ENCODE results near the gene SERPINF2. TPM values are rescaled to one million over a fixed set of nuclear protein-coding genes. Genes with fewer than 3 reads are reported as not detected.
"Not testable (repeated sequence)": the region's sequence is repeated elsewhere in the genome, so short reads cannot be mapped to it uniquely, and the experiment has no call there.

Gene SERPINF2
- polyA plus RNA-seq, 3 donors, result 108 to 124 (median 109) TPM

DNA sequence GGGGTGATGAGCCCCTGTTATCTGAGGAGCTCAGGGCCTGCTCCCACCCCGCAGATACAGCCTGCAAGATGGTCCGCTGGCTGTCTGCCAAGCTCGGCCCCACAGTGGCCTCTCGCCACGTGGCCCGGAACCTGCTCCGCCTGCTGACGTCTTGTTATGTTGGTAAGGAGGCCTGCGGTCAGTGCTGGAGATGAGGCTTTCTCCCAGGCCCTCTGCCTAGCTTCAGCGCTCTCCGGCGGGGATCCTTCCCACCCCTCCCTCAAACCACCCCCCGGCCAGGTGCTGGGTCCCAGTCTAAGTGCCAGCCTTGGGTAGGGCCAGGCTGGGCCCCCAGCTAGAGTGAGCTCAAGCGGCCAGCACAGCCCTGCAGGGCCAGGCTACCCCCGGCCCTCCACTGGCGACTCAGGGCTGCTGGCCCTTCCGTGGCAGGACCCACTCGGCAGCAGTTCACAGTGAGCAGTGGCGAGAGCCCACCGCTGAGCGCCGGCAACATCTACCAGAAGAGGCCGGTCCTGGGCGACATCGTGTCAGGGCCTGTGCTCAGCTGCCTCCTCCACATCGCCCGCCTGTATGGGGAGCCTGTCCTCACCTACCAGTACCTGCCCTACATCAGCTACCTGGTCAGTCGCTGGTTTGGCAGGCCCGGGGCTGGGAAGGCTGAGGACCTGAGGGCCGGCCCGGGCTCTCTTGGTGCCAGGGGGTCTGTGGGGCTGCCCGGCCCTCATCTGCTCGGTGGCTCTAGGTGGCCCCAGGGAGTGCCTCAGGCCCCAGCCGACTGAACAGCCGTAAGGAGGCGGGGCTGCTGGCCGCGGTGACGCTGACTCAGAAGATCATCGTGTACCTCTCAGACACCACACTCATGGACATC is 12.1 kb upstream of the SERPINF2 start:
- DNase-seq, result no peak

DNA sequence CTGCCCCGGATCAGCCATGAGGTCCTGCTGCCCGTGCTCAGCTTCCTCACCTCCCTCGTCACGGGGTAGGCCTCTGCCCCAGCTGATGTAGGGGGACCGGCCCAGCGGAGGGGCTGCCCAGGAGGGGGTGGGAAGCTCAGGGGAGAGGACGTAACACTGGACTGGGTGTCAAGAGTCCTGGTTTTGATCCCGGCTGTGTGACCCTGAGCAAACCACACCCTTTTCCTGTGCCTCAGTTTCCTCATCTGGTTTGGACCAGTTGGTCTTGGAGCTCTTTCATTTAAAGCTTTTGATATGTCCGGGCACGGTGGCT is 11.5 kb upstream of the SERPINF2 start:
- DNase-seq, result no peak

DNA sequence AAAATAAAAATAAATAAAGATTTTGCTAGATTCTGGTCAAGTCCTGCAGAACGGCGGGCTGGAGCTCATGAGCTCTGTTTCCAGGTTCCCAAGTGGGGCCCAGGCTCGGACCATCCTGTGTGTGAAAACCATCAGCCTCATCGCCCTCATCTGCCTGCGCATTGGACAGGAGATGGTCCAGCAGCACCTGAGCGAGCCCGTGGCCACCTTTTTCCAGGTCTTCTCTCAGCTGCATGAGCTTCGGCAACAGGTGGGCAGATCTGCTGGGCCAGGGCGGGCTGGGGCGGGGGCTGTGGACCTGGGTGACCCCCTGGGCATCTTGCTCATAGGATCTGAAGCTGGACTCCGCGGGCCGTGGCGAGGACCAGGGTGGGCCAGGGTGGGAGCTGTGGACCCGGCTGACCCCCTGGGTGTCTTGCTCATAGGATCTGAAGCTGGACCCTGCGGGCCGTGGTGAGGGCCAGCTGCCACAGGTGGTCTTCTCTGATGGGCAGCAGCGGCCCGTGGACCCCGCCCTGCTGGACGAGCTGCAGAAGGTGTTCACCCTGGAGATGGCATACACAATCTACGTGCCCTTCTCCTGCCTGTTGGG is 10.3 kb upstream of the SERPINF2 start:
- DNase-seq, result no peak

DNA sequence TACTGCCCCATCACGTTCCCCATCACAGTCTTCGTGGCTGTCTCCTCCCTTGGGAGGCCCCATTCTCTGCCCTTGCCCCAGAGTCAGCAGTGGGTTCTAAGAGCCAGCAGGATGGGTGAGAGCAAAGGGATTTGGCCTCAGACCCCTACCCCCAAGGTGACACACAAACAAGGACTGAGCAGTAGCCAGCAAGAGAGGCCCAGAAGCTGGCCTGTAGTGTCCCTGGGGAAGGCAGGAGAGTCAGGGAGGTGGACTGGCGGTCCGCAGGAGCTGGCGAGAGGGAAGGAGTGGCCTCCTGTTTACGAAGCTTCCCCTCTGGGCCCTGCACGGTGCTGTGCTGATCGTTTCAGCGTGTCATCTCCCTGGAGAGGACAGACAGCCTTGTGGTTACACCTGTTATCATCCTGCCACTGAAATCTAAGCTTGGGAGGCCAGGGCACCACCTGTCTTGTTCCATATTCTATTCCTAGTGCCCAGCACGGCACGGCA is 9.8 kb upstream of the SERPINF2 start:
- no peak for DNase-seq

DNA sequence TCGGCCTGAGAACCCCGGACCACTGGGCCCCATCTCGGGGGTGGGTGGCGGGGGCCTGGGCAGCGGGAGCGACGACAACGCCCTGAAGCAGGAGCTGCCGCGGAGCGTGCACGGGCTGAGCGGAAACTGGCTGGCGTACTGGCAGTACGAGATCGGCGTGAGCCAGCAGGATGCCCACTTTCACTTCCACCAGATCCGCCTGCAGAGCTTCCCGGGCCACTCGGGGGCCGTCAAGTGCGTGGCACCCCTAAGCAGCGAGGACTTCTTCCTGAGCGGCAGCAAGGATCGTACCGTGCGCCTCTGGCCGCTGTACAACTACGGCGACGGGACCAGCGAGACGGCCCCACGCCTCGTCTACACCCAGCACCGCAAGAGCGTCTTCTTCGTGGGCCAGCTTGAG is 8.9 kb upstream of the SERPINF2 start:
- no peak for DNase-seq

DNA sequence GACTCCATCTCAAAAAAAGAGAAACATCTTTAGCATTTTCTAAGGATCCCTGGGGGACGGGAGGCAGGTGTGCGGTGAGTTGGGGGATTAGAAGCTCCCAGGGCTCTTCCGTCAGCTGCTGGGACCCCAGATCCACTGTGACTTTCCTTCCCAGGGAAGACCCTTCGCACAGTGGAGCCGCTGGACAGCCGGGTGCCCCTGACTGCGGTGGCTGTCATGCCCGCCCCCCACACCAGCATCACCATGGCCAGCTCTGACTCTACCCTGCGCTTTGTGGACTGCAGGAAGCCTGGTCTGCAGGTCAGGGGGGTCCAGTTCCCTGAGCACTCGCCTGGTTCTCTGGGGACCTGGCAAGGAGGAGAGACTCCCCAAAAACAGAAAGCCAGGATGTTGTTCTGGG is 7.3 kb upstream of the SERPINF2 start:
- DNase-seq, result no peak

DNA sequence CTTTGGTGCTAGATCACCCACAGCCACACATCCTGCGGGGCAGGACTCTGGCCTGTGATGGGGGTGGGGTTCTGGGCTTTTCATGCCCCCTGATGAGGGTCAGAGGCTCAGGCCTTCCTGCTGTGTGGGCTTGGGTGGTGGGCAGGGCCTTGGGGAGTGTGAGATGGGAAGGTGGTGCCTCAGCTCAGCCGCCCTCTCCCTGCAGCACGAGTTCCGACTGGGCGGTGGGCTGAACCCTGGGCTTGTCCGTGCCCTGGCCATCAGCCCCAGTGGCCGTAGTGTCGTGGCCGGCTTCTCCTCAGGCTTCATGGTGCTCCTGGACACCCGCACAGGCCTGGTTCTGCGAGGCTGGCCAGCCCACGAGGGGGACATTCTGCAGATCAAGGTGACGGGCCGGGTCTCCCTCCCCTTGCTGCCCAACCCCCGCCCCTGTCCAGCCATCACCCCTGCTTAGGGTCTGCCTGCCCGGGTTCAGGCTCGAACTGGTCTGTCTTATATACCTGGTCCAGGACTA is 6.8 kb upstream of the SERPINF2 start:
- no peak for DNase-seq

DNA sequence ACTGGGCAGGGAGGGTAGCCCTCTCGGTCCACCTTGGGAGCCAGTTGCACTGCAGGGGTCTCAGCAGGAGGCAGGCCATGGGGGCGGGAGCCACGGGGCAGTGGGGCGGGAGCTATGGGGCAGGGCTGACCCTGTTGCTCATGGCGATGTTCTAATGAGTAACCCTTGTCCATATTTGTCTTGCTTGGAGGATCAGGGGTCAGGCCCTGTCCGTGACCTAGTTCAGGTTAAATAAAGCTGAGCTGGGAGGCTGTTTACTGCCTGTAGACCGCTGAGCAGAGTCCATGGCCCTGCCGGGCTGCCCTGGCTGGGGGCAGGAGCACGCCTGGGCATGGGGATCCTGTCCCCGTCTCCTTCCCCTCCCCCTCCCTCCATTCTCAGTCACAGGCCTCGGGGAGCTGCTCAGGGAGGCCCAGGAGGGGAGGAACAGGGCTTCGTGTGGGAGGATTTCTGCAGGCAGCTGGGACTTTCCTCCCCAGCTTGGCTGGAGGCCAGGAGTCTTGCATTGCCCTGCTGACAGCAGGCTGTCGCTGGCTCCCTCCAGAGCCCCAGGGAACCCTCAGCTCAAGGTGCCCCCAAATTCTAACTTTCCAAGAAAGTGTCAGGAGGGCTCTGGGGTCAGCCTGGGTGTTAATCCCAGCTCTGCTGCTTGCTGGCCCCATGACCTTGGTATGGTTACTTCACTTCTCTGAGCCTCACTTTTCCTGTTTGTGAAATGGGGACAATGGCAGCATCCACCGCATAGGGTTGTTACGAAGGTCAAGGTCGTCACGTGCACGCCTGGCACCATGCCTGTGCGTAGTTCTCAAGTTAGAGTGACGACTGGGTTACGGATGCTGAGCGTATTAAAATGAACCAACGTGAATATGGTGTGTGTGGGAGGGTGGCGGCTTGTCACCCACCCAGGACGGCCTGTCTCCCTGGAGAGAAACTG is 6.1 kb upstream of the SERPINF2 start:
- DNase-seq, result no peak

DNA sequence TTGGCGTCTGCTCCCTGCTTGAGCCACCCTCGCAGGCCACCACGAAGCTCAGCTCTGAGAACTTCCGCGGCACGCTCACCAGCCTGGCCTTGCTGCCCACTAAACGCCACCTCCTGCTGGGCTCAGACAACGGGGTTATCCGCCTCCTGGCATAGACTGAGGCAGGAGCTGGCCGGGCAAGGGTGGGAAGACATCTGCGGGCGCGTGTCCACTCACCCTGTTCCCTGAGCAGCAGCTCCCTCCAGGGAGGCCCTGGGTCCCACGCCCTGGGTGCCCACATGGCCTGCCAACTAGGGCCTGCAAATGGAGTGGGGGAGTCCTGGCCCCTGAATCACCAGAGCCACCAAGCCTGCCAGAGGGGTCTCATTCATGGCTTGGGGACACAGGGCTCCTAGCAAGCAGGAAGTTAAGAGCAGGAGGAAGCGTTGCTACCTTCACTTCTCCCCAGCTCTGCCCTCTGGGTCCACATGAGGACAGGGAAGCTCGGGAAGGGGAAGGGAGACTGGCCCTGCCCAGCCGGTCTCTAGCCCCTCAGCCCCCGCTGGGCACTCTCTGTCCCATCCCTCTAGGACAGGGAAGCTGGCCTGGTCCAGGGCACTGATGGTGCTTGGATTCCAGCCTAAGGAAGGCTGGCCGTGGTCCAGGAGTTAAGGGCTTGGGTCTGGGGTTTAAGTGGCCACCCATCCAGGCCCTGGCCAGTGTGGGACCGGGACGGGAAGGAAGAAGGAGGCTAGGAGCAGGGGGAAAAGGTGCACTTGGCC is 5.0 kb upstream of the SERPINF2 start:
- no peak for DNase-seq

DNA sequence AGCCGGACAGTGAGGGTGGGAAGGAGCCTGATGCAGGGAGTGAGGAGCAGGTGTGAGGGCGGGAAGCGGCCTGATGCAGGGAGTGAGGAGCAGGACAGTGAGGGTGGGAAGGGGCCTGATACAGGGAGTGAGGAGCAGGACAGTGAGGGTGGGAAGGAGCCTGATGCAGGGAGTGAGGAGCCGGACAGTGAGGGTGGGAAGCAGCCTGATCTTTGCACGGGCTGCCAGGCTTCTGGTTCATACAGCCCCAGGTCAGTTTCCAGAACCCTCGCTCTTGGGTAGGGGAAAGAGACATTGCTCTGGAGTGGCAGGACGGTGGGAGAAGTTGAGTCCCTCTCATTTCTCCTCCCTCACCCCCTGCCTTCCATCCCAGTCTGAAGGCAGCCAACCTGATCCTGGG is 772 bp upstream of the SERPINF2 start:
- DNase-seq, result not testable (repeated sequence)

DNA sequence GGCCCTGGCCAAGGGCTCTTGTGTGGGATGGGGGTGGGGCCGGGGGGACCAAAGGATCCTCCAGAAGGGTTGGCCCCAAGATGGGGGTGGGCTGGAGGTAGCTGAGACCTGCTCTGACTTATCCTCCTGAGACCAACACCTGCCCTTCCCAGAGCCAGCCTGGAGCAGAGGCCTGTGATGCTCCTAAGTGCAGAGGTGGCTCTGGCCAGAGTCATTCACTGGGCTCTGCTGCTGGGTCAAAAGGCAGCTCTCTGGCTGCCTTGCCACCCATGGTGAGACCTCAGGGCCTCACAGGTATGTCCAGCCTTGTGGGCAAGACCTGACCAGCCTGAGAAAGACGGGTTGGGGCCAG is 393 bp downstream of the SERPINF2 start:
- DNase-seq, result no peak

DNA sequence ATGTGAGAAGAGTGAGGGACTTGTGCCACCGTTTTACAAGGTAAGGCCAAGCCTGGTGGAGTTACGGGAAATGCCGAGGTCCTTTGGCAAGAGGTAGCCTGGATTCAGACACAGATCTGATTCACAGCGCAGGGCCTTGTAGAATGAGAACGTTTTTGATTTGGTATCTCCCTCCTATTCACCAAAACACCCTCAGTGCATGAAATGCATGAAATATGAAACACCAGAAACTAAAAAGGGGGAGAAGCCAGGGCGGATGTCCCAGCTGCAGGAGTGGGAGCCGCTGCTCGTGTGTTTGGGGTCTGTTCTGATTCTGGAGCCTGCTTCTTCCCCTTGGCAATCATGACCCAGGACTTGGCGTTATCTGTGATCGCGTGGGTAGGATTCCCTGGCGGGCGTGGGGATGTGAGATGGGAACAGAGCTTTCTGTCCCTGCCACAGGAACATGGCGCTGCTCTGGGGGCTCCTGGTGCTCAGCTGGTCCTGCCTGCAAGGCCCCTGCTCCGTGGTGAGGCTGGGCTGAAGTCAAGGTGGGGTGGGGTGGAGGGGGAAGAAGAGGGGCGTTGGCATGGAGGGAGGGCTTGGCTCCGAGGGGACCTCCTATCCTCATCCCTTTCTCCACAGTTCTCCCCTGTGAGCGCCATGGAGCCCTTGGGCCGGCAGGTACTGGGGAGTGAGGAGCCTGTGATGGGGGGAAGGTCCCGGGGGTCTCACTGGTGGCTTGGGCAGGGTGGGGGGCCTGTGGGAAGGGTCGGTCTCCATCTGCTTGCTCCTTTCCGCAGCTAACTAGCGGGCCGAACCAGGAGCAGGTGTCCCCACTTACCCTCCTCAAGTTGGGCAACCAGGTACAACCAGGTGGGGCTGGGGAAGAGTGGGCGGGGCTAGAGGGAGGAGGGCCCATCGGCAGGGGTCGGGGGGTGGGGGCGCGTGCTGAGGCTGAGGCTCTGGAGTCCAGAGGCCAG is 2.2 kb downstream of the SERPINF2 start:
- DNase-seq, result no peak

DNA sequence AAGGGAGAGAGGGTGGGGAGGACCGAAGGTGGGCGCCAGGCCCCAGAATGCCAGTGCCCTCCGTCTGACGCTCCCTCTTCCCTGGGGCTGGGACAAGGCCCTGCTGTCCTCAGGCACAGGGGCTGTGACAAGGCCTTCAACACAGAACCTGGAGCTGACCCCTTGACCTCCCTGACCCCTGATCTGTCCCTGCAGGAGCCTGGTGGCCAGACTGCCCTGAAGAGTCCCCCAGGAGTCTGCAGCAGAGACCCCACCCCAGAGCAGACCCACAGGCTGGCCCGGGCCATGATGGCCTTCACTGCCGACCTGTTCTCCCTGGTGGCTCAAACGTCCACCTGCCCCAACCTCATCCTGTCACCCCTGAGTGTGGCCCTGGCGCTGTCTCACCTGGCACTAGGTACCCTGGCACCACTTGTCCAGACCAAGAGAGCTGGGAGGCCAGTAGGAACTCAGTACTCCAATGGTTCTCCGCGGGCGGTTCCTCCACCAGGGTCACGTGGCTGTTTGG is 2.9 kb downstream of the SERPINF2 start:
- DNase-seq, result no peak

DNA sequence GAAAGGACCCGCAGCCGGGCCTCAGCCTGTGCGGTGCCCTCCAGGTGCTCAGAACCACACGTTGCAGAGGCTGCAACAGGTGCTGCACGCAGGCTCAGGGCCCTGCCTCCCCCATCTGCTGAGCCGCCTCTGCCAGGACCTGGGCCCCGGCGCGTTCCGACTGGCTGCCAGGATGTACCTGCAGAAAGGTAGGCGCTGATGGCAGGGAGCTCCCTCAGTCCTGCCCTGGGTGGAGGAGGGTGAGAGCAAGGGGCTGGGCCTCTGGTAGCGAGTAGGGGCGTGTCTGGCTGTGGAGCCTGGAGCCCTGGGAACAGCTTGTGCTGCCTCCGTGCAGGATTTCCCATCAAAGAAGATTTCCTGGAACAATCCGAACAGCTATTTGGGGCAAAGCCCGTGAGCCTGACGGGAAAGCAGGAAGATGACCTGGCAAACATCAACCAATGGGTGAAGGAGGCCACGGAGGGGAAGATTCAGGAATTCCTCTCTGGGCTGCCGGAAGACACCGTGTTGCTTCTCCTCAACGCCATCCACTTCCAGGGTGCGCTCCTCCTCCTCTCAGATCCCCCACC is 4.4 kb downstream of the SERPINF2 start:
- DNase-seq, result no peak

DNA sequence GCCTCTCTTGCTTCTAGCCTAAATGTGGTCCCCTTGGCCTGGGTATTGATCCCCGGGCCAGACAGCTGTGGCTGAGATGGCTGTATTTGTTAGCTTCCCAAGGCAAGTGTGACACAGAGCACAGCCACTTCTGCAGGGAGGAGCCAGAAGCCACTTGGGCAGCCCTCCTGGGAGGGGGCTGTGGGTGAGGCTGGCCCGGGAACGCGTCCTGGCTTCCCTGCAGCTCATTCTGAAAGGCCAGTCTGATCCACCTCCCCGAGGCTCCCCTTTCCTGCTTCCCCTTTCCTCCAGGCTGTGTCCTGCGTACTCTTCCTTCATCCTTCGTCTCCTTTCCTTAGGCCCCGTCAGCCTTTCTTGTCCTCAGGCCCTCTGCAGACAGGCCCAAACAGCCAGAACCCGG is 8.0 kb downstream of the SERPINF2 start:
- no peak for DNase-seq

DNA sequence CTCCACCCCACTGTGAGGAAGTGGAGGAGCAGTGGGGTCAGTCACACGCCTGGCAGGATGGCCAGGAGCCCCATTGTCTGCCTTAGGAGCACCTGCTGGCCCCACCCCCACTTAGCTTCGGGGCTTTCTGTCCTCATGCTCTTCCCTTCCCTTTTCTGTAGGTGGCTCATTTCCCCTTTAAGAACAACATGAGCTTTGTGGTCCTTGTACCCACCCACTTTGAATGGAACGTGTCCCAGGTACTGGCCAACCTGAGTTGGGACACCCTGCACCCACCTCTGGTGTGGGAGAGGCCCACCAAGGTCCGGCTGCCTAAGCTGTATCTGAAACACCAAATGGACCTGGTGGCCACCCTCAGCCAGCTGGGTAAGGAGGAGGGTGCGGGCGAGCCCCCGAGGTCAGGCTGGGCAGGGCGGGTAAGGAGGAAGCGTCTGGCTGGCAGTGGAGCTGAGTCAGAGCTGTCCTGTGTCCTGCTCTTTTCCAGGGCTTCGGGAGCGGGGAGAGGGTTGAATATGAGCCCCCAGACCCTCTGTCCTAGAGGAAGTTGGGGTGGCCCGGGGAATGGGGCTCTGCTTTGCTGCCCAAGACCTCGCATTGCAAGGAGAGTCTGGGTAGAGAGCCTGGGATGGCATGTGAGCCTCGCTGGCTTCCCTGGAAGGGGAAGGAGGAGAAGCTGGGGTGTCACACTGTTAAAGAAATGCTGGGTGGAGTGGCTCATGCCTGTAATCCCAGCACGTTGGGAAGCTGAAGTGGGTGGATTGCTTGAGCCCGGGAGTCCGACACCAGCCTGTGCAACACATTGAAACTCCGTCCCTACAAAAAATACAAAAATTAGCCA is 10.0 kb downstream of the SERPINF2 start:
- no peak for DNase-seq

DNA sequence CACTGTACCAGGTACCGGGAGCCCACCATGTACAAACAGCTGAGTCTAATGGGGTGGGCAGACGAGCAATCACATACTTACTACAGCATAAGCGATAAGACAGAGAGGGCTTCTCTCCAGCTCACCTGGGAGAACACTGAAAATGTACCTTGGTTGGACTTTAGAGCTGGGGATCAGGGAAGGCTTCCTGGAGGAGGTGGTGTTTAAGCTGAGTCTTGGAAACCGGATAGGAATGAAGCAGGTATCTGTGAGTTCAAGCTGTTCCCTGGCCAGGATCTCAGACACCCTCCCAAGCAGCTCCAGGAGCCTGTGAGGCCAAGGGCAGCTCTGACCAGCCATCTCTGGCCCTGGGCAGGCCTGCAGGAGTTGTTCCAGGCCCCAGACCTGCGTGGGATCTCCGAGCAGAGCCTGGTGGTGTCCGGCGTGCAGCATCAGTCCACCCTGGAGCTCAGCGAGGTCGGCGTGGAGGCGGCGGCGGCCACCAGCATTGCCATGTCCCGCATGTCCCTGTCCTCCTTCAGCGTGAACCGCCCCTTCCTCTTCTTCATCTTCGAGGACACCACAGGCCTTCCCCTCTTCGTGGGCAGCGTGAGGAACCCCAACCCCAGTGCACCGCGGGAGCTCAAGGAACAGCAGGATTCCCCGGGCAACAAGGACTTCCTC is 11.2 kb downstream of the SERPINF2 start:
- DNase-seq, result no peak

DNA sequence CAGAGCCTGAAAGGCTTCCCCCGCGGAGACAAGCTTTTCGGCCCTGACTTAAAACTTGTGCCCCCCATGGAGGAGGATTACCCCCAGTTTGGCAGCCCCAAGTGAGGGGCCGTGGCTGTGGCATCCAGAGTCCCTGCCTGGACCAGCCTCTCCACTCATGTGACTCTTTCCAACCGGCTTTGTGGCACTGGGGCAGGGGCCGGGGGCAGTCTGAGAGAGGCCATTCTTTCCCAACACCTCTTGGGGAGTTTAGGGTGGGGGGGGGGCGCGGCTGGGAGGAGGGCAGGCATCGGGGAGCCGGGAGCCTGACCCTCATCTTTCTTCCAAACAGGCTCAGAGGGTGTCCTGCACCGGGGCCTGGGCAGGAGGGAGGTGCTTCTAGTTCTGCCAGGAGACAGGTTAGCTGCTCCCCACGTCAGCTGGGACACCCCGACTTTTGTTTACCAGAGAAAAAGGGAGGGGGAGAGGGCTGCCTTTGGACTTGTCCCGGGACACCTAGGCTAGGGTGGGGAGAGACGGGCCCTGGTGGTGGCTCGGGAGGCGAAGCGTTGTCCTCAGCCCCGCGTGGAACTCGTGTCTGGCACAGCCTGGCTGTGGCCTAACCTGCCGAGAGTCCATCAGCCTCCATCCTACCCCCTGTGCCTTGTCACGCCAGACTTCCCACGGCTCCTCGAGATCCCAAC is 11.9 kb downstream of the SERPINF2 start:
- no peak for DNase-seq
